Neural progenitor cell (in vitro differentiated cells): ENCODE results near the gene MROH9.

ENCODE experiments used
- CTCF ChIP-seq: fragments of 200-600 bp; sonication (generic); IDR thresholded peaks from 2 replicates; pipeline ENCODE4 v1.5.1; 2017; ENCODE audit warnings: antibody characterized with exemption, mild to moderate bottlenecking
- EZH2 ChIP-seq: fragments of 200-600 bp; sonication (generic); IDR thresholded peaks from 2 replicates; pipeline ENCODE4 v1.6.1; 2017; ENCODE audit warnings: antibody characterized with exemption, mild to moderate bottlenecking, moderate library complexity

GRCh38 chr1:171032822-171033702 lies 97.7 kb downstream of the MROH9 start:
- TF ChIP-seq CTCF (no peak), EZH2 (no peak)
